Progenitor cell of endocrine pancreas (in vitro differentiated cells): Measurements from ENCODE around the gene SSH3. TPM values are rescaled to one million over a fixed set of nuclear protein-coding genes. Genes with fewer than 3 reads are reported as not detected.
A peak's percentile ranks its signal among the peaks of the same experiment; 100 is the strongest.

Experiments used
- DNase-seq: peaks from one replicate; pipeline ENCODE4 v3.0.0; 2021; ENCODE audit warnings: low spot score; ENCODE audit not compliant: unreplicated experiment
- H3K27ac Mint-ChIP-seq: 2 replicates; pipeline ENCODE4 v1.8.0; 2021; ENCODE audit warnings: mild to moderate bottlenecking, moderate library complexity, mixed read lengths
- H3K27me3 Mint-ChIP-seq: 2 replicates; pipeline ENCODE4 v1.8.0; 2021; ENCODE audit warnings: mixed read lengths
- H3K36me3 Mint-ChIP-seq: 2 replicates; pipeline ENCODE4 v1.8.0; 2022; ENCODE audit warnings: mixed read lengths; ENCODE audit not compliant: insufficient read depth
- H3K4me1 Mint-ChIP-seq: 2 replicates; pipeline ENCODE4 v1.8.0; 2021; ENCODE audit warnings: low read depth, mixed read lengths
- H3K4me3 Mint-ChIP-seq: 2 replicates; pipeline ENCODE4 v1.8.0; 2021; ENCODE audit warnings: low read depth, mild to moderate bottlenecking, moderate library complexity, mixed read lengths
- H3K9me3 Mint-ChIP-seq: 2 replicates; pipeline ENCODE4 v1.8.0; 2021; ENCODE audit warnings: low read depth, mixed read lengths
- total RNA-seq: library from RNA; stranded (reverse); gene quantifications from 2 replicates; pipeline ENCODE4 v1.2.1, GENCODE V29; 2021
- TF ChIP-seq, protein P1 (sequence below): fragments of 200-600 bp; sonication (generic); IDR thresholded peaks from one replicate; pipeline ENCODE4 v1.5.0; 2021; ENCODE audit warnings: antibody characterized with exemption, mild to moderate bottlenecking; ENCODE audit not compliant: unreplicated experiment

Gene SSH3
- total RNA-seq, 1 donor from 2014 or later = 48.9 TPM

DNA sequence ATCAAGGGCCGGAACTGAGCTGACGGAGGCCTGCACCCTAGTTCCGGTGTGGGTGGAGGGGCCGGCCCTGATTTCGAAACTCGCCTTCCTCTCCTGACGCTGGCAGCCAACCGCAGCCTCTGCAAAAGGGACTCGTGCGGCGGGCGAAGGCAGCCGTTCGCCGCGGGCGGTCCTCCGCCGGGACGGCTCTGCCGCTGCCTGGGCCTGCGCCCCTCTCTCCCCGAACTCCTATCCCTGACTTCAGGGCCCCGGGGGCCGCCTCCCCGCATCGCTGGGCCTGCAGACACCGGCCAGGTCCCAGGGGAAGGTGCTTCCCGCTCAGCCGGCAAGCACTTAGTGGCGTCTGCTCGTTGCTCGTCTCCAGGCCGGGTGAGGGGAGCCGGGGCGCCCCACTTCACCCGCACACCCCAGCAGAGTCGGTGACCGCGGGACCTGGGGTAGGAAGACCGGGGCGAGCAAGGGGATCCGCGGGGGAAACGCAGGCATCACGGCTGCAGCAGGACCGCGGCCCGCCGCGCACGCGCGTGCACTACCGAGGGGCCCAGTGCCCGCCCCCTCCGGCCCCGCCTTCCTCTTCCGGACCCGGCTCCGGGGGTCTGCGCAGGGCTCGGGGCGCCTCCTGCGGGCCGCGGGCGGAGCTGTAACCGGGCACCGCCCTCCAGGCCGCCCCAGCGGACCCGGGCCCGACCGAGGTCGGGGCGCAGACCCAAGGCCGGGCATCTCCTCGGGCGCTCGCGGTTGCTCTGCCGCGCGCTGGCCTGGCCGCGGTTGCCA lies 14.7 kb upstream of the SSH3 start:
- TF ChIP-seq, protein P1, sequence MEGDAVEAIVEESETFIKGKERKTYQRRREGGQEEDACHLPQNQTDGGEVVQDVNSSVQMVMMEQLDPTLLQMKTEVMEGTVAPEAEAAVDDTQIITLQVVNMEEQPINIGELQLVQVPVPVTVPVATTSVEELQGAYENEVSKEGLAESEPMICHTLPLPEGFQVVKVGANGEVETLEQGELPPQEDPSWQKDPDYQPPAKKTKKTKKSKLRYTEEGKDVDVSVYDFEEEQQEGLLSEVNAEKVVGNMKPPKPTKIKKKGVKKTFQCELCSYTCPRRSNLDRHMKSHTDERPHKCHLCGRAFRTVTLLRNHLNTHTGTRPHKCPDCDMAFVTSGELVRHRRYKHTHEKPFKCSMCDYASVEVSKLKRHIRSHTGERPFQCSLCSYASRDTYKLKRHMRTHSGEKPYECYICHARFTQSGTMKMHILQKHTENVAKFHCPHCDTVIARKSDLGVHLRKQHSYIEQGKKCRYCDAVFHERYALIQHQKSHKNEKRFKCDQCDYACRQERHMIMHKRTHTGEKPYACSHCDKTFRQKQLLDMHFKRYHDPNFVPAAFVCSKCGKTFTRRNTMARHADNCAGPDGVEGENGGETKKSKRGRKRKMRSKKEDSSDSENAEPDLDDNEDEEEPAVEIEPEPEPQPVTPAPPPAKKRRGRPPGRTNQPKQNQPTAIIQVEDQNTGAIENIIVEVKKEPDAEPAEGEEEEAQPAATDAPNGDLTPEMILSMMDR = peak; percentile 61
- Mint-ChIP-seq H3K9me3 (no peaks in the 10 kb centered on the region), H3K4me1 (peaks cover 12% of the 10 kb centered on the region), H3K4me3 (peak overlapping the region; percentile 75), H3K36me3 (peaks cover 8% of the 10 kb centered on the region), H3K27me3 (no peaks in the 10 kb centered on the region), H3K27ac (peak overlapping the region; percentile 95)
- peak; percentile 85 for DNase-seq

- H3K27ac Mint-ChIP-seq = peak within 1 kb of the TSS; percentile 95
- H3K4me1 Mint-ChIP-seq = peaks cover 12% of the 10 kb centered on the region
- peaks cover 13% of the 10 kb centered on the region for H3K36me3 Mint-ChIP-seq
- H3K27me3 Mint-ChIP-seq = no peaks in the 10 kb centered on the region
- TF ChIP-seq, protein P1 = no peak
- DNase-seq = peak; percentile 47
- peak within 1 kb of the TSS; percentile 90 for H3K4me3 Mint-ChIP-seq
- H3K9me3 Mint-ChIP-seq = no peaks in the 10 kb centered on the region
Observed at GRCh38 chr11:67289226-67289650, 14.1 kb upstream of the SSH3 start, which contains the start of gene ANKRD13D. TSS of gene ANKRD13D (plus strand) at chr11:67289303. CDS start at chr11:67289461, 158 bp downstream.

DNA sequence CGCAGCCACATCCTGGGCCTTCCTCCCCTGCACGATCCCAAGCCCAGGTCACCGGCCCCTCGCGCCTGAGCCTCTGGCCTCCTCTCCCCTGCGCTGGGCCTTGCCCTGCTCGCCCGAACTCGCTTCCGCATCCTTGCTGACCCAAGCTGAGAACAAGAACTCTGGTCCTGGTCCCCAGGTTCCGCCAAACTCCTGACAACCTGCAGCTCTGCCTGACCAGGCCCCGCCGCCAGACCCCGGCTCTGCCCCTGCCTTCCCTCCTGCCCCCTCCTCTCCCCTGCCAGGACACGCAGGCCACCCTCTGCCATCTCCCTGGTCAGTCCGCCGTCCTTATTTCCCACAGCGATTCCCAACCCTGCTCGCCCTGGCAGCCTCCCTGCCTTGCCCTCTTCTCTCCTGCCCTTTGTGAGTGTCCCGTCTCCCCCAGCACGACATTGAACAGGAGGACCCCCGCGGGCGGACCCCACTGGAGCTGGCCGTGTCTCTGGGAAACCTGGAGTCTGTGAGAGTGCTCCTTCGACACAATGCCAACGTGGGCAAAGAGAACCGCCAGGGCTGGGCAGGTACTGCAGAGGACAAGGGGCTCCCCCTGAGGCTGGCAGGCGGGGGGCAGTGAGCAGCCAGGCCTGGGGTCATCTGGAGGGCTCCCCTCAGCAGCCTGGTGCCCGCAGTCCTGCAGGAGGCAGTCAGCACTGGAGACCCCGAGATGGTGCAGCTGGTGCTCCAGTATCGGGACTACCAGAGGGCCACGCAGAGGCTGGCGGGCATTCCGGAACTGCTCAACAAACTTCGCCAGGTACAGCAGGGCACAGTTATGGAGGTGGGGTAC lies 13.5 kb upstream of the SSH3 start:
- Mint-ChIP-seq H3K9me3 (no peaks in the 10 kb centered on the region), H3K4me3 (peak overlapping the region; percentile 90), H3K27me3 (no peaks in the 10 kb centered on the region), H3K4me1 (peaks cover 12% of the 10 kb centered on the region), H3K27ac (peak overlapping the region; percentile 93), H3K36me3 (peaks cover 14% of the 10 kb centered on the region)
- TF ChIP-seq, protein P1 = no peak
- no peak for DNase-seq

GRCh38 chr11:67290801-67291200 lies 12.5 kb upstream of the SSH3 start:
- Mint-ChIP-seq H3K4me3 (no peak overlapping the region), H3K4me1 (peaks cover 12% of the 10 kb centered on the region), H3K36me3 (peaks cover 21% of the 10 kb centered on the region), H3K27me3 (no peaks in the 10 kb centered on the region), H3K27ac (no peak overlapping the region), H3K9me3 (no peaks in the 10 kb centered on the region)
- TF ChIP-seq, protein P1 = no peak
- DNase-seq = no peak
